Common myeloid progenitor, CD34-positive (primary cell): ENCODE measurements around the gene CERKL.

Experiments used
- CTCF ChIA-PET: fragments of 350-600 bp; sonication (Branson Sonifier 250); formaldehyde crosslinking; loops from one replicate; lab custom pipeline; 2021; ENCODE audit warnings: antibody characterized with exemption; lab: Charles Lee
- POLR2A ChIA-PET: fragments of 350-600 bp; sonication (Branson Sonifier 250); formaldehyde crosslinking; loops from one replicate; lab custom pipeline; 2021; ENCODE audit warnings: antibody characterized with exemption; lab: Charles Lee
- DNase-seq, 3 donors: peaks; one replicate each; pipeline versions ENCODE4 v3.0.0 to v3.0.0-alpha.2; 2013
- H3K27ac ChIP-seq, 2 experiments: 1 replicate in 1 of 2; 2 replicates in 1 of 2; pipeline ENCODE4 v1.7.0; 2013; ENCODE audit warnings: inconsistent platforms in 2 of 2, low read length in 2 of 2, mild to moderate bottlenecking in 2 of 2, low read depth in 1 of 2, moderate library complexity in 1 of 2; ENCODE audit not compliant: severe bottlenecking in 2 of 2, insufficient read depth in 1 of 2, poor library complexity in 1 of 2
- H3K27me3 ChIP-seq, 5 experiments: replicated peaks in 2 of 5; 1 replicate in 3 of 5; 2 replicates in 2 of 5; pipeline versions ENCODE4 v1.6.1 to v1.7.0; 2013; ENCODE audit warnings: low read length in 4 of 5, mild to moderate bottlenecking in 2 of 5, moderate library complexity in 2 of 5, inconsistent platforms in 1 of 5; ENCODE audit not compliant: insufficient read depth in 5 of 5, control insufficient read depth in 4 of 5
- H3K36me3 ChIP-seq, 4 experiments: 1 replicate in 2 of 4; 2 replicates in 2 of 4; pipeline versions ENCODE4 v1.6.1 to v1.7.0; 2013; ENCODE audit warnings: low read length in 3 of 4, control low read depth in 1 of 4, mild to moderate bottlenecking in 1 of 4; ENCODE audit not compliant: control insufficient read depth in 4 of 4, insufficient read depth in 4 of 4
- H3K4me1 ChIP-seq, 4 experiments: 1 replicate in 3 of 4; 2 replicates in 1 of 4; pipeline versions ENCODE4 v1.6.1 to v1.7.1; 2013; ENCODE audit warnings: low read length in 3 of 4, mild to moderate bottlenecking in 3 of 4, control low read depth in 1 of 4, inconsistent platforms in 1 of 4, moderate library complexity in 1 of 4; ENCODE audit not compliant: control insufficient read depth in 4 of 4, insufficient read depth in 4 of 4; ENCODE audit errors: control extremely low read depth in 1 of 4
- H3K4me3 ChIP-seq, 7 experiments: 1 replicate in 4 of 7; 2 replicates in 3 of 7; pipeline versions ENCODE4 v1.5.1 to v1.7.0; 2013; ENCODE audit warnings: mild to moderate bottlenecking in 7 of 7, low read length in 6 of 7, moderate library complexity in 6 of 7, inconsistent platforms in 2 of 7, low read depth in 2 of 7, control low read depth in 1 of 7; ENCODE audit not compliant: insufficient read depth in 4 of 7, control insufficient read depth in 1 of 7; ENCODE audit errors: extremely low read depth in 1 of 7
- H3K9me3 ChIP-seq, 5 experiments: 1 replicate in 4 of 5; 2 replicates in 1 of 5; pipeline versions ENCODE4 v1.6.1 to v1.7.1; 2013; ENCODE audit warnings: low read length in 4 of 5, mild to moderate bottlenecking in 2 of 5, inconsistent platforms in 1 of 5, low read depth in 1 of 5, moderate library complexity in 1 of 5; ENCODE audit not compliant: control insufficient read depth in 4 of 5, insufficient read depth in 2 of 5; ENCODE audit errors: control extremely low read depth in 1 of 5
- WGBS: methylation state at CpG from one replicate; pipeline ENCODE4 v1.1.5; 2013; ENCODE audit not compliant: insufficient coverage; 5-methylcytosine and 5-hydroxymethylcytosine counted together

CERKL gene

DNA sequence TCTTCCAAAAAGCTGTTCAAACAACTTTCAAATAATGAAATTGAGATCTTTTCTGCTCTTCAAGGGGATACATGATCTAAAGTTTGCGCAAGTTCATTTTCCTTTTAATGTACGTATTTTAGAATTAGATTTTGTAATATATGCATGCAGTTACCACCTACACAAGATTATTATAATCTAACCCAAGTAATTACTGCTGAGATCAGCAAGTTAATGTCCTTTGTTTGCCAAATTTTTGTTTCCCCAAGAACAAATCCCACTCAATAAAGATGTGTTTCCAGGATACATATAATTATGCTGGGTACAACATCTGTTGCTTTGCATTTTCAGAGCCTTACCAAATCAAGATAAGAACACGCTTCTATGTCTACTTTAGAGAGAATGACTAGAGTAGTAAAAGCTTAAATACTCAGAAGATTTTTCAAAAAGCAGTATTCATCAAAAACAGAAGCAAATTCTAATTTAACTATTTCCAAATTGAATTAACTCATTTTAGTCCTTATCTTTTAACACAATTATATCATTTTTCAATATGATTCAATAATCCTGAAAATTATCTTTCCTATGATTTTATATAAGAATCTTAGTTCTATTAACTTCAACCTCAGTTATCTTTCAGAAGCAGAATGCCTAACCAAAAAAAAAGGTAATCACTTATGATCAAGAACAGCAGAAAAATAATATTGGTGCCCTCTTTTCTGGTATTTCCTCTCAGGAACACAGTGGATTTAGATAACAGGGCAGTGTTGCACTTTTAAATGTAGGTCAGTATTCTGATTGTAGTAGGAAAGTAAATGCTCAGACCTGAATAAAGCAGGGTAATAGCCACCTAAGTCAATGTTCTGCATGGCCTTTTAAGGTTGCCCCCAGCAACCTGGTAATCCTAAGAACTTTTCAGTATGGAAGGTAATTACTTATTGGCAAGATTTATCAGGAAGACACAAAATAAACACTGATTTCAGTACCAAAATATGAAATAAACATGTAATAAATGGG lies 28.0 kb downstream of the CERKL start:
- H3K36me3 ChIP-seq: no peaks in the 10 kb centered on the region
- peaks cover 0 to 3% (median 0%) of the 10 kb centered on the region in 5 experiments for H3K27me3 ChIP-seq
- H3K4me1 ChIP-seq: no peaks in the 10 kb centered on the region
- ChIA-PET CTCF (interaction anchor here (1.1 kb wide), 1 partner anchor 9 kb away, joined by 3 read pairs; no protein-coding TSS in a partner anchor), POLR2A (no interaction called here)
- no CpG with 5 or more reads among the region's 3 CpGs for WGBS
- H3K4me3 ChIP-seq: no peak overlapping the region
- no peak for DNase-seq
- no peak overlapping the region for H3K27ac ChIP-seq
- H3K9me3 ChIP-seq: no peaks in the 10 kb centered on the region

GRCh38 chr2:181627545-181627944 lies 29.4 kb downstream of the CERKL start:
- Histone ChIP-seq H3K36me3 (no peaks in the 10 kb centered on the region), H3K27me3 (peaks cover 0 to 3% (median 0%) of the 10 kb centered on the region in 5 experiments), H3K4me3 (no peak overlapping the region), H3K4me1 (no peaks in the 10 kb centered on the region), H3K27ac (no peak overlapping the region), H3K9me3 (no peaks in the 10 kb centered on the region)
- ChIA-PET POLR2A (no interaction called here), CTCF (no interaction called here)
- no peak for DNase-seq
- 100% methylated on average over 1 of the region's 3 CpGs for WGBS

GRCh38 chr2:181626671-181627070 lies 30.2 kb downstream of the CERKL start:
- Histone ChIP-seq H3K27me3 (peaks cover 0 to 3% (median 0%) of the 10 kb centered on the region in 5 experiments), H3K27ac (no peak overlapping the region), H3K4me1 (no peaks in the 10 kb centered on the region), H3K36me3 (no peaks in the 10 kb centered on the region), H3K4me3 (no peak overlapping the region), H3K9me3 (no peaks in the 10 kb centered on the region)
- POLR2A ChIA-PET: no interaction called here
- CTCF ChIA-PET: no interaction called here
- DNase-seq: no peak

DNA sequence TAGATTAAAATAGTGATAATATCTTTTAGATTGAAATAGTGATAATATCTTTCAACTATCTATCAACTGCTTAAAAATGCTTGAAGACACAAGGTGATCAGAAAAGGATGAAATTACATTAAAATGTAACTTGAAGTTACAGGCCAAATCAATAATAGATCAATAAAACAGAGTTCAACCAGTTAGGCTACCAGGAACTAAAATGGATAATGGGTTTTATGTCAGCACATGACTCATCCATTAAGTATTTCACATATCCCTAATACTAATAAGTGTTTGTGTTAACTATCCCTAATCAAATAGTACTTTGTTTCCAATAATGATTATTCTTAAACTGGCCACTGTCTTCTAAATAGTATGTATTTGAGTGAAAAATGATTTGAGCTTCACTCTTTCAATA lies 33.7 kb downstream of the CERKL start:
- no peaks in the 10 kb centered on the region for H3K36me3 ChIP-seq
- no peak for DNase-seq
- ChIA-PET POLR2A (no interaction called here), CTCF (interaction anchor here (1.0 kb wide), 1 partner anchor 39 kb away, joined by 3 read pairs; no protein-coding TSS in a partner anchor)
- H3K27ac ChIP-seq: no peak overlapping the region
- no peaks in the 10 kb centered on the region for H3K4me1 ChIP-seq
- no peak overlapping the region for H3K4me3 ChIP-seq
- H3K9me3 ChIP-seq: no peaks in the 10 kb centered on the region
- H3K27me3 ChIP-seq: peaks cover 0 to 3% (median 0%) of the 10 kb centered on the region in 5 experiments

- DNase-seq: no peak
- H3K9me3 ChIP-seq: no peaks in the 10 kb centered on the region
- peaks cover 0 to 3% (median 0%) of the 10 kb centered on the region in 5 experiments for H3K27me3 ChIP-seq
- H3K4me1 ChIP-seq: no peaks in the 10 kb centered on the region
- no peaks in the 10 kb centered on the region for H3K36me3 ChIP-seq
- ChIA-PET POLR2A (interaction anchor here (0.5 kb wide), 1 partner anchor 37 kb away, joined by 5 read pairs; no protein-coding TSS in a partner anchor), CTCF (no interaction called here)
- WGBS: no CpG with 5 or more reads among the region's 3 CpGs
- no peak overlapping the region for H3K27ac ChIP-seq
- no peak overlapping the region for H3K4me3 ChIP-seq
Measured at GRCh38 chr2:181621779-181622490, 35.0 kb downstream of the CERKL start.

DNA sequence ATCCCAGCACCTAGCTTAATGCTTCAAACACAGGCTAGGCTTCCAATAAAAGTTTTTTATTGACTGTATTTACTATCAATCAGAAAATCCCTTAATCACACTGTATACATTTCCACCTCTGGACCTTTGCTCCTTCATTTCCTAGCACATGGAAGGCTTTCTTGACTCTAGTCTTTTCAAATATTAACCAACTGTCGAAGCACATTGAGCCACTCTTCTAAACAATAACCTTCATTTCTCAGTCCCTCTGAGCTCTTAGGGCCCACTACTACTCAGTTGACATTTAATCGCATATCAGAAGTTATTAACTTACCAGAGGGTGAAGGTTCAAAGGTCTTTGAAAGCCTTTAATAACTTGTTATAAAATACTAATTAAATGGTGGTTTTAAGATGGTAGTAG lies 37.4 kb downstream of the CERKL start:
- ChIA-PET POLR2A (no interaction called here), CTCF (interaction anchor here (0.8 kb wide), 1 partner anchor 432 kb away, joined by 3 read pairs; no protein-coding TSS in a partner anchor)
- H3K27me3 ChIP-seq: no peaks in the 10 kb centered on the region
- H3K27ac ChIP-seq: no peak overlapping the region
- WGBS: no CpG with 5 or more reads among the region's 2 CpGs
- H3K36me3 ChIP-seq: no peaks in the 10 kb centered on the region
- DNase-seq: no peak
- H3K4me1 ChIP-seq: no peaks in the 10 kb centered on the region
- H3K9me3 ChIP-seq: no peaks in the 10 kb centered on the region
- no peak overlapping the region for H3K4me3 ChIP-seq

- Histone ChIP-seq H3K27ac (no peak overlapping the region), H3K4me1 (no peaks in the 10 kb centered on the region), H3K27me3 (no peaks in the 10 kb centered on the region), H3K9me3 (no peaks in the 10 kb centered on the region), H3K36me3 (no peaks in the 10 kb centered on the region), H3K4me3 (no peak overlapping the region)
- POLR2A ChIA-PET: no interaction called here
- no peak for DNase-seq
- CTCF ChIA-PET: no interaction called here
- no CpG with 5 or more reads among the region's 1 CpG for WGBS
Measured at GRCh38 chr2:181616715-181617114, 40.2 kb downstream of the CERKL start.
